Endothelial cell of umbilical vein (primary cell): Measurements from ENCODE around the gene EDAR. TPM values are rescaled to one million over a fixed set of nuclear protein-coding genes. Genes with fewer than 3 reads are reported as not detected.

Experiments
- BruUV-seq: library from RNA; stranded (reverse); fragments of 400-500 nt; replicated peaks from 2 replicates; lab custom pipeline; 2021; lab: Mats Ljungman, UMichigan
- CTCF ChIA-PET: fragments of 300-600, 350-600 bp; sonication (Branson Sonifier 250); formaldehyde crosslinking; loops from one replicate; lab custom pipeline; 2021; ENCODE audit warnings: antibody characterized with exemption, inconsistent platforms; lab: Charles Lee
- POLR2A ChIA-PET: fragments of 300-600, 350-600 bp; sonication (Branson Sonifier 250); formaldehyde crosslinking; loops from one replicate; lab custom pipeline; 2021; ENCODE audit warnings: antibody characterized with exemption, inconsistent platforms; lab: Charles Lee
- DNase-seq: peaks from one replicate; pipeline ENCODE4 v3.0.0-alpha.2; 2011; ENCODE audit warnings: low read depth, low spot score
- FAIRE-seq: peaks from 2 replicates; lab custom pipeline; 2011; peaks lifted over from hg19 to GRCh38; lab: Jason Lieb, UNC
- H2AFZ ChIP-seq: 2 replicates; pipeline ENCODE4 v1.6.0; 2012; ENCODE audit warnings: low read depth, low read length, control low read depth, inconsistent platforms
- H3K27ac ChIP-seq: 2 replicates; pipeline ENCODE4 v1.5.1; 2011; ENCODE audit warnings: low read depth, mild to moderate bottlenecking, control low read depth, low read length, moderate library complexity; ENCODE audit not compliant: insufficient read depth
- H3K27me3 ChIP-seq, 2 experiments: 2 replicates each; pipeline versions ENCODE4 v1.6.0 to v1.6.1; 2011; ENCODE audit warnings: low read length in 2 of 2, mixed read lengths in 1 of 2; ENCODE audit not compliant: control insufficient read depth in 2 of 2, insufficient read depth in 2 of 2
- H3K36me3 ChIP-seq, 2 experiments: 2 replicates in 1 of 2; 3 replicates in 1 of 2; pipeline ENCODE4 v1.5.1; 2011; ENCODE audit warnings: low read length in 2 of 2, mild to moderate bottlenecking in 1 of 2, moderate library complexity in 1 of 2; ENCODE audit not compliant: control insufficient read depth in 2 of 2, insufficient read depth in 2 of 2; ENCODE audit errors: extremely low read depth in 1 of 2
- H3K4me1 ChIP-seq: 3 replicates; pipeline ENCODE4 v1.5.1; 2011; ENCODE audit warnings: mild to moderate bottlenecking, low read length; ENCODE audit not compliant: control insufficient read depth, insufficient read depth; ENCODE audit errors: extremely low read depth
- H3K4me2 ChIP-seq: 2 replicates; pipeline ENCODE4 v1.6.1; 2011; ENCODE audit warnings: low read length, control low read depth, mixed read lengths; ENCODE audit not compliant: insufficient read depth
- H3K4me3 ChIP-seq, 3 experiments: fragments of 200-600 bp in 1 of 3; sonication (generic), shearing (Covaris generic) in 1 of 3; replicated peaks in 1 of 3; 2 replicates each; pipeline ENCODE4 v1.5.1; 2011 to 2016; ENCODE audit warnings: control low read depth in 3 of 3, low read length in 3 of 3, mild to moderate bottlenecking in 2 of 3, inconsistent platforms in 1 of 3, low read depth in 1 of 3, moderate library complexity in 1 of 3; ENCODE audit not compliant: insufficient read depth in 1 of 3
- H3K79me2 ChIP-seq: 2 replicates; pipeline ENCODE4 v1.6.0; 2012; ENCODE audit warnings: low read length, inconsistent platforms; ENCODE audit not compliant: control insufficient read depth, insufficient read depth
- H3K9ac ChIP-seq: replicated peaks from 2 replicates; pipeline ENCODE3; 2011; ENCODE audit warnings: low read length, control low read depth; ENCODE audit not compliant: insufficient read depth; ENCODE audit errors: extremely low read depth
- H3K9me1 ChIP-seq: replicated peaks from 3 replicates; pipeline ENCODE4 v1.6.0; 2011; ENCODE audit warnings: mild to moderate bottlenecking, low read length; ENCODE audit not compliant: control insufficient read depth, insufficient read depth; ENCODE audit errors: extremely low read depth
- H3K9me3 ChIP-seq: replicated peaks from 2 replicates; pipeline ENCODE4 v1.5.1; 2012; ENCODE audit warnings: low read length, inconsistent platforms; ENCODE audit not compliant: control insufficient read depth, insufficient read depth
- H4K20me1 ChIP-seq: replicated peaks from 2 replicates; pipeline ENCODE3; 2011; ENCODE audit warnings: mild to moderate bottlenecking, low read length; ENCODE audit not compliant: control insufficient read depth, insufficient read depth; ENCODE audit errors: extremely low read depth
- EZH2 ChIP-seq: IDR thresholded peaks from 2 replicates; pipeline ENCODE4 v1.6.1; 2012; ENCODE audit warnings: borderline replicate concordance, low read depth, mild to moderate bottlenecking, moderate library complexity, low read length, inconsistent platforms; ENCODE audit not compliant: severe bottlenecking
- FOS ChIP-seq: IDR thresholded peaks from 2 replicates; pipeline ENCODE4 v1.6.1; 2011; ENCODE audit warnings: mild to moderate bottlenecking, low read length, moderate library complexity, borderline replicate concordance; ENCODE audit not compliant: insufficient read depth
- GATA2 ChIP-seq: IDR thresholded peaks from 2 replicates; pipeline ENCODE4 v1.7.0; 2011; ENCODE audit warnings: low read depth, mild to moderate bottlenecking, moderate library complexity, mixed read lengths, low read length; ENCODE audit not compliant: insufficient read length, insufficient read depth
- JUN ChIP-seq: IDR thresholded peaks from 2 replicates; pipeline ENCODE4 v1.6.1; 2011; ENCODE audit warnings: borderline replicate concordance, low read depth; ENCODE audit not compliant: insufficient read length, insufficient read depth
- MYC ChIP-seq: IDR thresholded peaks from one replicate; pipeline ENCODE4 v1.6.1; 2011; ENCODE audit warnings: mild to moderate bottlenecking, low read depth, low read length
- POLR2A ChIP-seq: IDR thresholded peaks from 2 replicates; pipeline ENCODE4 v1.6.1; 2012; ENCODE audit warnings: low read depth, mild to moderate bottlenecking, control low read depth, low read length
- POLR2AphosphoS5 ChIP-seq: IDR thresholded peaks from 2 replicates; pipeline ENCODE4 v1.6.1; 2012; ENCODE audit warnings: low read depth, mild to moderate bottlenecking, control low read depth, low read length, moderate library complexity; ENCODE audit not compliant: insufficient read depth
- dilution Hi-C: fragments of 300-500 bp; cut with MboI; formaldehyde crosslinking; loops from one replicate; pipeline ENCODE4 v1.15.0; 2019; ENCODE audit warnings: low sequenced_read_pairs; ENCODE audit not compliant: extremely low pct_ligation_motif_present
- intact Hi-C: fragments of 100-400 bp; cut with micrococcal nuclease; formaldehyde crosslinking; loops from one replicate; pipeline ENCODE4 v1.10.0; 2022
- polyA plus RNA-seq, 4 experiments: library from polyadenylated mRNA; depleted of rRNA in 3 of 4; stranded (reverse) in 3 of 4; unstranded in 1 of 4; fragments of >200 nt; gene quantifications; 2 replicates each; pipeline versions ENCODE4 v1.2.1 to v1.2.3, GENCODE V29; 2011 to 2012; ENCODE audit warnings: missing spikeins in 1 of 4
- total RNA-seq: library from RNA; stranded (reverse); gene quantifications from 2 replicates; pipeline ENCODE4 v1.2.3, GENCODE V29; 2021
- TF ChIP-seq, protein P1 (sequence below), 2 donors: IDR thresholded peaks; 1 replicate in 1 of 2; 2 replicates in 1 of 2; pipeline ENCODE4 v1.5.1; 2011; ENCODE audit warnings: low read length in 2 of 2, mild to moderate bottlenecking in 2 of 2, moderate library complexity in 2 of 2, control low read depth in 1 of 2, inconsistent platforms in 1 of 2, low read depth in 1 of 2; ENCODE audit not compliant: insufficient read depth in 1 of 2; ENCODE audit errors: extremely low read depth in 1 of 2
- TF ChIP-seq, protein P2 (sequence below): IDR thresholded peaks from 2 replicates; pipeline ENCODE4 v1.6.1; 2011; ENCODE audit not compliant: insufficient read depth, insufficient read length

Gene EDAR
- total and polyA plus RNA-seq, 2 donors (not counting 3 experiments of a cell fraction or from before 2014, with no cell fraction given) = not detected

DNA sequence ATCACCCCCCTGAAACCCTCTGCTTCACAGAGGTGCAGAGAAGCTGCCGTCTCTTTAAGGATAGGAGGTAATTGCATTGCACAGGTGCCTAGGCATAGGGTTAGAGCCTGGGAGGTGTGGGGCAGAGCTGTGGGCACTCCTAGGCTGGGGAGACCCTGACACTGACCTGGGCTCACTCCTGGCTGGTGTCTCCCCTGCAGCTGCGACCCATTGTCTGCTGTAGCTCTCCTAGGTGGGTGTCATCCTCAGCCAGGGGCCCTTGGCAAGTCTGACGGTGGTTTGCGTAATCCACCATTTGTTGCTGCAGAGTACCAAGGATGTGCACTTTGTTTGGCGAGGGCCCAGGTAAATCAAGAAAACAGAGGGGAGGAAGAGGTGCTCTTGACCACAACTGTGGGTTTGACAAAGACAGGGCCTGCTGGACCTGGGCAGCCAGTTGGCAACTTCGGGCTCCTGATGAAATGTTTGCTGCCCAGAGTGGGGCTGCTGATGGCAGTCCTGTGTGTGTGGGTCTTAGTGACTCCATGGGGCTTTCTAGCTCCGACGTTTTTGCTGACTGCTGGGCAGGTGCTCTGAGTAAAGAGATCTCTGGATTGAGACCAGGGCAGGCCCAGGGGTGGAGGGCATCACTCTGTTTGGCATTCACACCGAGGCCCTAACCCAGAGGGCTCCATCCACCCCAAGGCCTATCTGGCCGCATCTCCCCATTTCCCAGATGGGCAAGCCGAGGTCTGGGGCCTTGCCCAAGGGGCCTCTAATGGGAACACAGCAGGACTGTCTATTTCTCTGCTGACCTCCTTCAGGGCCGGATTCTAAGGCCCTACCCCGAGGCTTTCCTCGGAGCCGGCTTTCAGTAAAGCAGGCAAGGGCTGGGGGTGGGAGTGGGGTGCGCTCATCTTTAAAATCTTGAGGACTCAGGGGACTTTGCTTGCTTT lies 67.7 kb downstream of the EDAR start:
- Histone ChIP-seq H3K4me2 (no peak overlapping the region), H4K20me1 (no peaks in the 10 kb centered on the region), H3K27me3 (no peaks in the 10 kb centered on the region), H3K9ac (no peak overlapping the region), H2AFZ (no peak overlapping the region), H3K79me2 (no peaks in the 10 kb centered on the region), H3K4me3 (no peak overlapping the region), H3K36me3 (no peaks in the 10 kb centered on the region), H3K4me1 (no peaks in the 10 kb centered on the region), H3K27ac (no peak overlapping the region), H3K9me3 (no peaks in the 10 kb centered on the region), H3K9me1 (no peaks in the 10 kb centered on the region)
- no TSS peak for BruUV-seq
- TF ChIP-seq, protein P1, sequence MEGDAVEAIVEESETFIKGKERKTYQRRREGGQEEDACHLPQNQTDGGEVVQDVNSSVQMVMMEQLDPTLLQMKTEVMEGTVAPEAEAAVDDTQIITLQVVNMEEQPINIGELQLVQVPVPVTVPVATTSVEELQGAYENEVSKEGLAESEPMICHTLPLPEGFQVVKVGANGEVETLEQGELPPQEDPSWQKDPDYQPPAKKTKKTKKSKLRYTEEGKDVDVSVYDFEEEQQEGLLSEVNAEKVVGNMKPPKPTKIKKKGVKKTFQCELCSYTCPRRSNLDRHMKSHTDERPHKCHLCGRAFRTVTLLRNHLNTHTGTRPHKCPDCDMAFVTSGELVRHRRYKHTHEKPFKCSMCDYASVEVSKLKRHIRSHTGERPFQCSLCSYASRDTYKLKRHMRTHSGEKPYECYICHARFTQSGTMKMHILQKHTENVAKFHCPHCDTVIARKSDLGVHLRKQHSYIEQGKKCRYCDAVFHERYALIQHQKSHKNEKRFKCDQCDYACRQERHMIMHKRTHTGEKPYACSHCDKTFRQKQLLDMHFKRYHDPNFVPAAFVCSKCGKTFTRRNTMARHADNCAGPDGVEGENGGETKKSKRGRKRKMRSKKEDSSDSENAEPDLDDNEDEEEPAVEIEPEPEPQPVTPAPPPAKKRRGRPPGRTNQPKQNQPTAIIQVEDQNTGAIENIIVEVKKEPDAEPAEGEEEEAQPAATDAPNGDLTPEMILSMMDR (IDR thresholded peaks at IDR 0.05; ENCODE audit: extremely low read depth in 1 of 2, insufficient read depth in 1 of 2, low read depth in 1 of 2, low read length in 2 of 2) = no peak
- FAIRE-seq (no peak), DNase-seq (no peak)
- intact Hi-C loops (no loop called here), dilution Hi-C loops (no loop called here)
- ChIA-PET POLR2A (no interaction called here), CTCF (no interaction called here)

DNA sequence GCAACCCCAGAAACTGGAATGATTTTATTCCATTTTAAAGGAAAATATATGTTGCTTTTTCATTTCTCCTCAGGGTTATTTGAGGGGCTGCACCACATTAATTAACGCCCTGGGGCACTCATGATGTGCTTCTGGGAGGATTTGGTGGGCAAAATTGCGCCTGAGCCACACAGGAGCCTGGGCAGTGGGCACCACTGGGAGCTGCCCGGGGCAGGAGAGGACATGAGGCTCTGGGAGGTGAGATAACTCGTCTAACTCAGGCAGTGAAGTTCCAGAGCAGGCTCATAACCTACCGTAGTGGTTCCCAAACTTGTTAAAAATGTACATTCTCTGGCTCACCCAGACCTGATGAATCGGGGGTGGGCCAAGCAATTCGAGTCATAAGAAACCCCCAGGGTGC lies 68.3 kb downstream of the EDAR start:
- Histone ChIP-seq H3K27ac (no peak overlapping the region), H3K9me1 (no peaks in the 10 kb centered on the region), H3K27me3 (no peaks in the 10 kb centered on the region), H3K79me2 (no peaks in the 10 kb centered on the region), H3K9me3 (no peaks in the 10 kb centered on the region), H3K4me1 (no peaks in the 10 kb centered on the region), H4K20me1 (no peaks in the 10 kb centered on the region), H3K4me3 (no peak overlapping the region), H3K4me2 (no peak overlapping the region), H2AFZ (no peak overlapping the region), H3K36me3 (no peaks in the 10 kb centered on the region), H3K9ac (no peak overlapping the region)
- intact Hi-C loops (no loop called here), dilution Hi-C loops (no loop called here)
- DNase-seq (no peak), FAIRE-seq (no peak)
- TF ChIP-seq POLR2A (no peak), JUN (no peak), FOS (no peak), MYC (no peak), POLR2AphosphoS5 (no peak), GATA2 (no peak), EZH2 (no peak)
- TF ChIP-seq, protein P2, sequence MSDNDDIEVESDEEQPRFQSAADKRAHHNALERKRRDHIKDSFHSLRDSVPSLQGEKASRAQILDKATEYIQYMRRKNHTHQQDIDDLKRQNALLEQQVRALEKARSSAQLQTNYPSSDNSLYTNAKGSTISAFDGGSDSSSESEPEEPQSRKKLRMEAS = no peak
- TF ChIP-seq, protein P1 (IDR thresholded peaks at IDR 0.05; ENCODE audit: extremely low read depth in 1 of 2, insufficient read depth in 1 of 2, low read depth in 1 of 2, low read length in 2 of 2) = no peak
- no TSS peak for BruUV-seq
- POLR2A ChIA-PET = no interaction called here
- CTCF ChIA-PET = no interaction called here
